SIG-M5 treated with dmso at 0.1 percent for 504 hours (cell line): ENCODE results near the gene CCDC40.
"Not testable (repeated sequence)": the region's sequence is repeated elsewhere in the genome, so short reads cannot be mapped to it uniquely, and the experiment has no call there.

ENCODE experiments used
- DNase-seq: peaks from one replicate; lab custom pipeline; 2025; ENCODE audit not compliant: unreplicated experiment; lab: John Stamatoyannopoulos, UW

Gene CCDC40

GRCh38 chr17:80036715-80037477 lies 454 bp downstream of the CCDC40 start:
- no peak for DNase-seq

GRCh38 chr17:80043963-80044362 lies 7.5 kb downstream of the CCDC40 start:
- no peak for DNase-seq

- no peak for DNase-seq
Measured at GRCh38 chr17:80045703-80046102, 9.3 kb downstream of the CCDC40 start.

- not testable (repeated sequence) for DNase-seq
Measured at GRCh38 chr17:80046709-80047108, 10.3 kb downstream of the CCDC40 start.

- DNase-seq, result no peak
Measured at GRCh38 chr17:80047176-80047575, 10.7 kb downstream of the CCDC40 start.

GRCh38 chr17:80049986-80050385 lies 13.5 kb downstream of the CCDC40 start:
- no peak for DNase-seq

- no peak for DNase-seq
Measured at GRCh38 chr17:80050706-80051105, 14.3 kb downstream of the CCDC40 start.

- DNase-seq, result no peak
Measured at GRCh38 chr17:80051681-80052080, 15.2 kb downstream of the CCDC40 start.

GRCh38 chr17:80053102-80053501 lies 16.7 kb downstream of the CCDC40 start:
- DNase-seq, result no peak

- DNase-seq, result no peak
Measured at GRCh38 chr17:80055597-80055996, 19.2 kb downstream of the CCDC40 start.

GRCh38 chr17:80058311-80058955 lies 22.0 kb downstream of the CCDC40 start:
- DNase-seq, result no peak

- DNase-seq, result no peak
Measured at GRCh38 chr17:80060644-80061043, 24.2 kb downstream of the CCDC40 start.

GRCh38 chr17:80061421-80061820 lies 25.0 kb downstream of the CCDC40 start:
- DNase-seq, result no peak

GRCh38 chr17:80063830-80064585 lies 27.6 kb downstream of the CCDC40 start:
- peak; percentile 73 for DNase-seq

- no peak for DNase-seq
Measured at GRCh38 chr17:80064696-80065095, 28.3 kb downstream of the CCDC40 start.

- DNase-seq, result no peak
Measured at GRCh38 chr17:80065478-80066170, 29.2 kb downstream of the CCDC40 start.

GRCh38 chr17:80067393-80067986 lies 31.0 kb downstream of the CCDC40 start:
- no peak for DNase-seq

GRCh38 chr17:80068301-80069222 lies 32.1 kb downstream of the CCDC40 start:
- no peak for DNase-seq

- DNase-seq, result no peak
Measured at GRCh38 chr17:80070375-80071115, 34.1 kb downstream of the CCDC40 start.
